Testis (tissue), 3 donors: ENCODE measurements around the gene LHFPL4. TPM values are rescaled to one million over a fixed set of nuclear protein-coding genes. Genes with fewer than 3 reads are reported as not detected.

Experiments used
- DNase-seq: peaks from one replicate; pipeline ENCODE4 v3.0.0-alpha.2; 2019
- H3K27ac ChIP-seq, 2 donors: fragments of 200-600 bp; sonication (generic); one replicate each; pipeline ENCODE4 v1.5.1; 2019
- H3K27me3 ChIP-seq: fragments of 200-600 bp; sonication (generic); one replicate; pipeline ENCODE4 v1.5.1; 2019
- H3K36me3 ChIP-seq: fragments of 200-600 bp; sonication (generic); one replicate; pipeline ENCODE4 v1.5.1; 2017; ENCODE audit warnings: low read depth; ENCODE audit errors: missing control alignments
- H3K4me1 ChIP-seq: fragments of 200-600 bp; sonication (generic); one replicate; pipeline ENCODE4 v1.5.1; 2019
- H3K4me3 ChIP-seq, 2 donors: fragments of 200-600 bp; sonication (generic); one replicate each; pipeline ENCODE4 v1.5.1; 2017 to 2019
- H3K9me3 ChIP-seq: fragments of 200-600 bp; sonication (generic); one replicate; pipeline ENCODE4 v1.5.1; 2017
- POLR2A ChIP-seq: fragments of 450-650 bp; IDR thresholded peaks from one replicate; pipeline ENCODE4 v1.6.1; 2017; ENCODE audit warnings: antibody characterized with exemption, mild to moderate bottlenecking, moderate library complexity
- WGBS, 2 donors: methylation state at CpG; one replicate each; pipeline ENCODE4 v1.1.5; 2018; 5-methylcytosine and 5-hydroxymethylcytosine counted together
- intact Hi-C: fragments of 100-400 bp; cut with DNase I; formaldehyde crosslinking; loops from one replicate; pipeline ENCODE4 v1.15.1; 2023; ENCODE audit warnings: low total_unique reads
- polyA plus RNA-seq: library from polyadenylated mRNA; stranded (reverse); fragments of 350-450 nt; fragmentation: Illumina TruSeq; extraction: RNeasy Lipid Tissue Mini Kit (QIAGEN cat#74804); gene quantifications from one replicate; pipeline ENCODE4 v1.2.3, GENCODE V29; 2014; ENCODE audit warnings: low read depth, low replicate concordance; ENCODE audit not compliant: insufficient read depth
- total RNA-seq, 2 donors: library from RNA; depleted of rRNA; stranded (reverse); fragments of >200 nt; gene quantifications; one replicate each; pipeline ENCODE4 v1.2.3, GENCODE V29; 2016
- TF ChIP-seq, protein P1 (sequence below), 3 experiments: fragments of 450-650 bp in 2 of 3; fragments of 200-600 bp in 1 of 3; sonication (generic) in 1 of 3; IDR thresholded peaks; one replicate each; pipeline ENCODE4 v1.5.1; 2016 to 2019; ENCODE audit warnings: antibody characterized with exemption in 3 of 3, mild to moderate bottlenecking in 2 of 3, moderate library complexity in 1 of 3

LHFPL4 gene
- total and polyA plus RNA-seq, 3 donors from 2014 or later = 1.3 to 2.3 (median 1.3) TPM

GRCh38 chr3:9542182-9542581 is 11.4 kb downstream of the LHFPL4 start:
- DNase-seq = no peak
- H3K4me3 ChIP-seq = no peak overlapping the region
- no peaks in the 10 kb centered on the region for H3K27me3 ChIP-seq
- TF ChIP-seq, protein P1, sequence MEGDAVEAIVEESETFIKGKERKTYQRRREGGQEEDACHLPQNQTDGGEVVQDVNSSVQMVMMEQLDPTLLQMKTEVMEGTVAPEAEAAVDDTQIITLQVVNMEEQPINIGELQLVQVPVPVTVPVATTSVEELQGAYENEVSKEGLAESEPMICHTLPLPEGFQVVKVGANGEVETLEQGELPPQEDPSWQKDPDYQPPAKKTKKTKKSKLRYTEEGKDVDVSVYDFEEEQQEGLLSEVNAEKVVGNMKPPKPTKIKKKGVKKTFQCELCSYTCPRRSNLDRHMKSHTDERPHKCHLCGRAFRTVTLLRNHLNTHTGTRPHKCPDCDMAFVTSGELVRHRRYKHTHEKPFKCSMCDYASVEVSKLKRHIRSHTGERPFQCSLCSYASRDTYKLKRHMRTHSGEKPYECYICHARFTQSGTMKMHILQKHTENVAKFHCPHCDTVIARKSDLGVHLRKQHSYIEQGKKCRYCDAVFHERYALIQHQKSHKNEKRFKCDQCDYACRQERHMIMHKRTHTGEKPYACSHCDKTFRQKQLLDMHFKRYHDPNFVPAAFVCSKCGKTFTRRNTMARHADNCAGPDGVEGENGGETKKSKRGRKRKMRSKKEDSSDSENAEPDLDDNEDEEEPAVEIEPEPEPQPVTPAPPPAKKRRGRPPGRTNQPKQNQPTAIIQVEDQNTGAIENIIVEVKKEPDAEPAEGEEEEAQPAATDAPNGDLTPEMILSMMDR (IDR thresholded peaks at IDR 0.05) = no peak
- TF ChIP-seq POLR2A = no peak
- no peaks in the 10 kb centered on the region for H3K36me3 ChIP-seq
- 66 to 89% methylated on average over 3 of the region's 3 CpGs for WGBS, 2 donors
- no peaks in the 10 kb centered on the region for H3K9me3 ChIP-seq
- intact Hi-C loops = no loop called here
- H3K27ac ChIP-seq = no peak overlapping the region
- no peaks in the 10 kb centered on the region for H3K4me1 ChIP-seq

- intact Hi-C loops = no loop called here
- no peaks in the 10 kb centered on the region for H3K27me3 ChIP-seq
Measured at GRCh38 chr3:9536212-9536611, 17.4 kb downstream of the LHFPL4 start.

GRCh38 chr3:9534429-9534828 is 19.2 kb downstream of the LHFPL4 start:
- no peak overlapping the region for H3K27ac ChIP-seq
- no peak for DNase-seq
- intact Hi-C loops = no loop called here

More at GRCh38 chr3:9536212-9536611, 17.4 kb downstream of the LHFPL4 start:
- H3K9me3 ChIP-seq = no peaks in the 10 kb centered on the region
- H3K4me3 ChIP-seq = no peak overlapping the region
- no peaks in the 10 kb centered on the region for H3K36me3 ChIP-seq
- no peak for TF ChIP-seq POLR2A
- TF ChIP-seq, protein P1 (IDR thresholded peaks at IDR 0.05) = no peak
- DNase-seq = no peak
- no peaks in the 10 kb centered on the region for H3K4me1 ChIP-seq
- H3K27ac ChIP-seq = no peak overlapping the region

GRCh38 chr3:9525078-9525477 is 28.5 kb downstream of the LHFPL4 start:
- H3K4me3 ChIP-seq = no peak overlapping the region
- no peaks in the 10 kb centered on the region for H3K36me3 ChIP-seq
- no peak for DNase-seq
- H3K27ac ChIP-seq = no peak overlapping the region
- H3K4me1 ChIP-seq = no peaks in the 10 kb centered on the region
- 85 to 93% methylated on average over 2 of the region's 2 CpGs for WGBS, 2 donors
- TF ChIP-seq, protein P1 (IDR thresholded peaks at IDR 0.05) = no peak
- no peak for TF ChIP-seq POLR2A
- no peaks in the 10 kb centered on the region for H3K27me3 ChIP-seq
- intact Hi-C loops = no loop called here
- no peaks in the 10 kb centered on the region for H3K9me3 ChIP-seq

More at GRCh38 chr3:9534429-9534828, 19.2 kb downstream of the LHFPL4 start:
- no peaks in the 10 kb centered on the region for H3K9me3 ChIP-seq
- no peaks in the 10 kb centered on the region for H3K4me1 ChIP-seq
- WGBS, 2 donors = 68 to 70% methylated on average over 3 of the region's 3 CpGs
- H3K27me3 ChIP-seq = no peaks in the 10 kb centered on the region
- no peaks in the 10 kb centered on the region for H3K36me3 ChIP-seq
- no peak overlapping the region for H3K4me3 ChIP-seq
- TF ChIP-seq POLR2A = no peak
- TF ChIP-seq, protein P1 (IDR thresholded peaks at IDR 0.05) = no peak

DNA sequence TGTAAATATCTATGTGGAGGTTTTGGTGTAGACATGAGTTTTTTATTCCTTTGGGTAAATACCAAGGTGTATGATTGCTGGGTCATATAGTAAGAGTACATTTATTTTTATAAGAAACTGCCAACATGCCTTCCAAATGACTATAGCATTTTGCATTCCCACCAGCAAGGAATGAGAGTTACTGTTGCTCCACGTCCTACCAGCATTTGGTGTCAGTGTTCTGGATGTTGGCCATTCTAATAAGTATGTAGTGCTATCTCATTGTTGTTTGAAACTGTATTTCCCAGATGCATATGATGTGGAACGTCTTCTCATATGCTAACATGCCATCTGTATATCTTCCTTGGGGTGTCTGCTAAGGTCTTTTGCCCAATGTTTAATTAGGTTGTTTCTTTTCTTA is 38.7 kb downstream of the LHFPL4 start:
- TF ChIP-seq, protein P1 (IDR thresholded peaks at IDR 0.05) = no peak
- TF ChIP-seq POLR2A = no peak
- WGBS, 2 donors = 69 to 71% methylated on average over 2 of the region's 2 CpGs

More for the DNA sequence above, 38.7 kb downstream of the LHFPL4 start:
- intact Hi-C loops = no loop called here
- Histone ChIP-seq H3K27ac (no peak overlapping the region), H3K27me3 (no peaks in the 10 kb centered on the region), H3K9me3 (no peaks in the 10 kb centered on the region), H3K4me3 (no peak overlapping the region), H3K36me3 (no peaks in the 10 kb centered on the region), H3K4me1 (no peaks in the 10 kb centered on the region)
- DNase-seq = no peak
